Mesothelial cell of epicardium (in vitro differentiated cells): ENCODE measurements around the gene MRPL20. TPM values are rescaled to one million over a fixed set of nuclear protein-coding genes. Genes with fewer than 3 reads are reported as not detected.
"Not testable (repeated sequence)": the region's sequence is repeated elsewhere in the genome, so short reads cannot be mapped to it uniquely, and the experiment has no call there.

ENCODE experiments used
- DNase-seq, 2 experiments: peaks; one replicate each; pipeline ENCODE4 v3.0.0; 2021; ENCODE audit warnings: low spot score in 2 of 2; ENCODE audit not compliant: unreplicated experiment in 2 of 2
- H3K27ac Mint-ChIP-seq: 2 replicates; pipeline ENCODE4 v1.8.0; 2021; ENCODE audit warnings: mixed read lengths
- H3K27me3 Mint-ChIP-seq: 2 replicates; pipeline ENCODE4 v1.8.0; 2021; ENCODE audit warnings: low read depth, mixed read lengths
- H3K36me3 Mint-ChIP-seq: 2 replicates; pipeline ENCODE4 v1.8.0; 2021; ENCODE audit warnings: mixed read lengths
- H3K4me1 Mint-ChIP-seq: 2 replicates; pipeline ENCODE4 v1.8.0; 2021; ENCODE audit warnings: mixed read lengths
- H3K4me3 Mint-ChIP-seq: 2 replicates; pipeline ENCODE4 v1.8.0; 2021; ENCODE audit warnings: mild to moderate bottlenecking, moderate library complexity, mixed read lengths
- H3K9me3 Mint-ChIP-seq: 2 replicates; pipeline ENCODE4 v1.8.0; 2021; ENCODE audit warnings: mixed read lengths
- CTCF ChIP-seq: fragments of 200-600 bp; sonication (generic); IDR thresholded peaks from one replicate; pipeline ENCODE4 v1.5.0; 2021; ENCODE audit warnings: antibody characterized with exemption; ENCODE audit not compliant: unreplicated experiment
- total RNA-seq: library from RNA; stranded (reverse); gene quantifications from 3 replicates; pipeline ENCODE4 v1.2.1, GENCODE V29; 2021

MRPL20 gene
- total RNA-seq, 1 donor from 2014 or later: 94.7 TPM

GRCh38 chr1:1373815-1374588, 33.1 kb downstream of the MRPL20 start:
- Mint-ChIP-seq H3K27me3 (no peaks in the 10 kb centered on the region), H3K27ac (peak overlapping the region; percentile 66), H3K4me1 (peaks cover 14% of the 10 kb centered on the region), H3K36me3 (no peaks in the 10 kb centered on the region), H3K4me3 (peak overlapping the region; percentile 83), H3K9me3 (no peaks in the 10 kb centered on the region)
- no peak for TF ChIP-seq CTCF
- no peak for DNase-seq

- TF ChIP-seq CTCF: no peak
- no peak overlapping the region for H3K27ac Mint-ChIP-seq
- H3K4me1 Mint-ChIP-seq: peaks cover 14% of the 10 kb centered on the region
- H3K36me3 Mint-ChIP-seq: no peaks in the 10 kb centered on the region
- DNase-seq: no peak
- H3K9me3 Mint-ChIP-seq: no peaks in the 10 kb centered on the region
- no peaks in the 10 kb centered on the region for H3K27me3 Mint-ChIP-seq
- H3K4me3 Mint-ChIP-seq: peak overlapping the region; percentile 83
Measured at GRCh38 chr1:1373051-1373814, 33.9 kb downstream of the MRPL20 start.

- Mint-ChIP-seq H3K27ac (no peak overlapping the region), H3K36me3 (no peaks in the 10 kb centered on the region), H3K4me1 (peaks cover 14% of the 10 kb centered on the region), H3K9me3 (no peaks in the 10 kb centered on the region), H3K27me3 (no peaks in the 10 kb centered on the region), H3K4me3 (peak overlapping the region; percentile 83)
- DNase-seq: peak in 1 of 2 experiments; percentile 88
- peak; percentile 92 for TF ChIP-seq CTCF
Measured at GRCh38 chr1:1371746-1372711, 35.1 kb downstream of the MRPL20 start.

GRCh38 chr1:1371364-1371745, 35.7 kb downstream of the MRPL20 start:
- Mint-ChIP-seq H3K27me3 (no peaks in the 10 kb centered on the region), H3K27ac (no peak overlapping the region), H3K4me3 (no peak overlapping the region), H3K4me1 (peaks cover 14% of the 10 kb centered on the region), H3K9me3 (no peaks in the 10 kb centered on the region), H3K36me3 (no peaks in the 10 kb centered on the region)
- no peak for DNase-seq
- TF ChIP-seq CTCF: no peak

- no peak for TF ChIP-seq CTCF
- Mint-ChIP-seq H3K4me1 (peaks cover 14% of the 10 kb centered on the region), H3K27me3 (no peaks in the 10 kb centered on the region), H3K36me3 (no peaks in the 10 kb centered on the region), H3K4me3 (no peak overlapping the region), H3K9me3 (no peaks in the 10 kb centered on the region), H3K27ac (no peak overlapping the region)
- no peak for DNase-seq
Measured at GRCh38 chr1:1370771-1371300, 36.3 kb downstream of the MRPL20 start.

- H3K27me3 Mint-ChIP-seq, H3K9me3 Mint-ChIP-seq, H3K4me3 Mint-ChIP-seq, DNase-seq, H3K36me3 Mint-ChIP-seq, H3K27ac Mint-ChIP-seq: not testable (repeated sequence)
- peaks cover 11% of the 10 kb centered on the region for H3K4me1 Mint-ChIP-seq
Measured at GRCh38 chr1:1370094-1370493, 37.0 kb downstream of the MRPL20 start.
